GM13977 (cell line): ENCODE results near the gene SSUH2.

Experiments used
- DNase-seq: peaks from one replicate; pipeline ENCODE4 v3.0.0; 2012; ENCODE audit warnings: low spot score
- in situ Hi-C: fragments of 300-500 bp; cut with MboI; formaldehyde crosslinking; loops from one replicate; pipeline ENCODE4 v1.12.0; 2022; ENCODE audit warnings: low sequenced_read_pairs, low pct_unique_long_range_greater_than_20kb, mixed read lengths, inconsistent platforms; ENCODE audit not compliant: unreplicated experiment
- TF ChIP-seq, protein P1 (sequence below): IDR thresholded peaks from 2 replicates; pipeline ENCODE4 v1.5.1; 2012; ENCODE audit warnings: mild to moderate bottlenecking, control low read depth; ENCODE audit not compliant: insufficient read depth; ENCODE audit errors: extremely low read depth, missing control alignments

Gene SSUH2

GRCh38 chr3:8662594-8662993 is 18.0 kb upstream of the SSUH2 start:
- TF ChIP-seq, protein P1, sequence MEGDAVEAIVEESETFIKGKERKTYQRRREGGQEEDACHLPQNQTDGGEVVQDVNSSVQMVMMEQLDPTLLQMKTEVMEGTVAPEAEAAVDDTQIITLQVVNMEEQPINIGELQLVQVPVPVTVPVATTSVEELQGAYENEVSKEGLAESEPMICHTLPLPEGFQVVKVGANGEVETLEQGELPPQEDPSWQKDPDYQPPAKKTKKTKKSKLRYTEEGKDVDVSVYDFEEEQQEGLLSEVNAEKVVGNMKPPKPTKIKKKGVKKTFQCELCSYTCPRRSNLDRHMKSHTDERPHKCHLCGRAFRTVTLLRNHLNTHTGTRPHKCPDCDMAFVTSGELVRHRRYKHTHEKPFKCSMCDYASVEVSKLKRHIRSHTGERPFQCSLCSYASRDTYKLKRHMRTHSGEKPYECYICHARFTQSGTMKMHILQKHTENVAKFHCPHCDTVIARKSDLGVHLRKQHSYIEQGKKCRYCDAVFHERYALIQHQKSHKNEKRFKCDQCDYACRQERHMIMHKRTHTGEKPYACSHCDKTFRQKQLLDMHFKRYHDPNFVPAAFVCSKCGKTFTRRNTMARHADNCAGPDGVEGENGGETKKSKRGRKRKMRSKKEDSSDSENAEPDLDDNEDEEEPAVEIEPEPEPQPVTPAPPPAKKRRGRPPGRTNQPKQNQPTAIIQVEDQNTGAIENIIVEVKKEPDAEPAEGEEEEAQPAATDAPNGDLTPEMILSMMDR = no peak
- DNase-seq = no peak
- in situ Hi-C loops = no loop called here

GRCh38 chr3:8660175-8661118 is 15.8 kb upstream of the SSUH2 start:
- no peak for DNase-seq
- TF ChIP-seq, protein P1 = no peak
- in situ Hi-C loops = no loop called here

GRCh38 chr3:8659242-8659641 is 14.6 kb upstream of the SSUH2 start:
- in situ Hi-C loops = no loop called here

GRCh38 chr3:8658306-8659212 is 14.0 kb upstream of the SSUH2 start:
- TF ChIP-seq, protein P1 = no peak
- in situ Hi-C loops = no loop called here
- DNase-seq = peak; percentile 59

More at GRCh38 chr3:8659242-8659641, 14.6 kb upstream of the SSUH2 start:
- TF ChIP-seq, protein P1 = no peak
- no peak for DNase-seq

GRCh38 chr3:8657804-8658305 is 13.3 kb upstream of the SSUH2 start:
- in situ Hi-C loops = no loop called here
- TF ChIP-seq, protein P1 = no peak
- peak; percentile 38 for DNase-seq

DNA sequence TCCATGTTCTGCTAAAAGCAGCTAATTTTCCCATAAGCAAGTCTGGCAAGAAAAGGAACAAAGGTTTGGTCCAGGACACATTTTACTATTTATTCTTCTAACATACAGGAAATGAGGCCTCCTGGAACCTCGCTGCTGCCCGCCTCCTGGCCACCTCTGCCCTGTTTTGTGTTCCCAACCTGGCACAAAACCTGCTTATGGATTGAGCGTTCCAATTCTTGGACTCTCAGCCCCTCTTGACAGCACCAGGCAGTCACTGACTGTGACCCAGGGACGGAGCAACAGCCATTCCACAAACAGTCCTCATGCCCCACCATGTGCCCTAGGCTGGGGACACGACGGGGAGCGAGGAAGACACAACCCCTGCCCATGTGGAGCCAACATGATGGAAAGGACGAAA is 11.6 kb upstream of the SSUH2 start:
- in situ Hi-C loops = no loop called here
- TF ChIP-seq, protein P1 = no peak
- no peak for DNase-seq
